Subcutaneous adipose tissue (tissue), 4 donors: ENCODE measurements around the gene MSTN. TPM values are rescaled to one million over a fixed set of nuclear protein-coding genes. Genes with fewer than 3 reads are reported as not detected.

Experiments used
- total RNA-seq, 4 donors: library from RNA; depleted of rRNA; stranded (reverse); fragments of >200 nt; gene quantifications; one replicate each; pipeline ENCODE4 v1.1.0, GENCODE V29; 2016
- TF ChIP-seq, protein P1 (sequence below): fragments of 450-650 bp; IDR thresholded peaks from one replicate; pipeline ENCODE4 v1.5.1; 2016; ENCODE audit warnings: low read depth, mild to moderate bottlenecking, control low read depth, antibody characterized with exemption, moderate library complexity

MSTN gene
- 1 to 10 TPM in 3 of 4 donors, under 1 TPM in 1; 0.38 to 1.3 (median 1.2) TPM for total RNA-seq

DNA sequence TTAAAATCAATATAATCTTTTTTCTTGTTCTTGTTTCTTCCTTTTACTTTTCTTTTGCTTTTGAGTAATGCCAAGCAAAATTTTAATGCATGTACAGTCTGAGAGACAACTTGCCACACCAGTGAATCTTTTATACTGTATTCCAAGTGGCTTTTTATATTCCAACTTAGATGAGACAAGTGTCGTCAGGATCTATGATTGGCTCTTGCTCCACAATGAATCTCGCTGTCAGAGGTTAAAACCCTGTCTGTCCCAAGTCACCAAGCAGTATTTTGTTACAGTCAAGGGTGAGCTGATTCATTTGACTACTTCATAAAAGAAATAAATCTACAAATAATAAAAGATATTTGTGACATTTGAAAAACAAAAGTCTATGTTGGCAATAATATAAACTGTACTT is at the start of gene MSTN:
TSS of gene MSTN (minus strand) at position 129 of the 400 bp plus-strand sequence. CDS start 133 bp downstream, outside the sequence.
- TF ChIP-seq, protein P1, sequence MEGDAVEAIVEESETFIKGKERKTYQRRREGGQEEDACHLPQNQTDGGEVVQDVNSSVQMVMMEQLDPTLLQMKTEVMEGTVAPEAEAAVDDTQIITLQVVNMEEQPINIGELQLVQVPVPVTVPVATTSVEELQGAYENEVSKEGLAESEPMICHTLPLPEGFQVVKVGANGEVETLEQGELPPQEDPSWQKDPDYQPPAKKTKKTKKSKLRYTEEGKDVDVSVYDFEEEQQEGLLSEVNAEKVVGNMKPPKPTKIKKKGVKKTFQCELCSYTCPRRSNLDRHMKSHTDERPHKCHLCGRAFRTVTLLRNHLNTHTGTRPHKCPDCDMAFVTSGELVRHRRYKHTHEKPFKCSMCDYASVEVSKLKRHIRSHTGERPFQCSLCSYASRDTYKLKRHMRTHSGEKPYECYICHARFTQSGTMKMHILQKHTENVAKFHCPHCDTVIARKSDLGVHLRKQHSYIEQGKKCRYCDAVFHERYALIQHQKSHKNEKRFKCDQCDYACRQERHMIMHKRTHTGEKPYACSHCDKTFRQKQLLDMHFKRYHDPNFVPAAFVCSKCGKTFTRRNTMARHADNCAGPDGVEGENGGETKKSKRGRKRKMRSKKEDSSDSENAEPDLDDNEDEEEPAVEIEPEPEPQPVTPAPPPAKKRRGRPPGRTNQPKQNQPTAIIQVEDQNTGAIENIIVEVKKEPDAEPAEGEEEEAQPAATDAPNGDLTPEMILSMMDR, result no peak

DNA sequence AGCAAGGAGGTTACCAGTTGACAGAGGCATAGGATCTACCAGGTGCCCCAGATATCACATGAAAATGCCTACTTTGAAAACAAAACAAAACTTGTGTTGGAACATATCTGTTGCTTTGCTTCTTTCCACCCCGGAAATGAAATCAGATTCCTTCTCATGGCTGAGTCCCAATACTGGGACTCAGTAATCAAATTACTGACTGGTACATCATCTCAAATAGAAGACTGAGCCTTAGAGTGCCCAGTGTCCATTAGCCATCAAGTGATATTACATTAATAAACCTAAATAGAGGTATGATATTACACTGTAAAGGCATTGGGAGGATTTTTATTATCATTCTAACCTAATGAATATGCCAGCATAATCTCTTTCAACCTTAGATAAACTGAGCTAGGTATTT is 48.6 kb upstream of the MSTN start:
- TF ChIP-seq, protein P1, result no peak

DNA sequence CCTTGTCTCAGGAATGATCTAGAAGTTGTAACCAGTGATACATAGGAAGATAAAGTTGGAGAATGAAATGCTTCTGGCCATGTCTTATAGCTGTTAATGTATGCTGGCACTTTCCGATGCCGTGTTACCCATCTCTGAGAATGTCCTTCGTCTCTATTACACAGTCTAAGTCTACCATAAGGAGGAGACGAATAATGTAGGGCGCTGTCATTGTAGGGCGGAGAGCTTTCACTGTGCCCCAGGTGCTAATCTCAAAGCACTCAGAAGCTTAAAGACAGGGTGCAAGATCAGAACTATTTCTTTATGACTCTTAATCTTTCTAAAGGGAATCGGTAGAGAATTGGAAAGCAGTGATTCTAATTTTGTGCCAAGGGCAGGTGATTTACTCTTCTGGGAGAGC is 48.2 kb upstream of the MSTN start:
- TF ChIP-seq, protein P1, result no peak

DNA sequence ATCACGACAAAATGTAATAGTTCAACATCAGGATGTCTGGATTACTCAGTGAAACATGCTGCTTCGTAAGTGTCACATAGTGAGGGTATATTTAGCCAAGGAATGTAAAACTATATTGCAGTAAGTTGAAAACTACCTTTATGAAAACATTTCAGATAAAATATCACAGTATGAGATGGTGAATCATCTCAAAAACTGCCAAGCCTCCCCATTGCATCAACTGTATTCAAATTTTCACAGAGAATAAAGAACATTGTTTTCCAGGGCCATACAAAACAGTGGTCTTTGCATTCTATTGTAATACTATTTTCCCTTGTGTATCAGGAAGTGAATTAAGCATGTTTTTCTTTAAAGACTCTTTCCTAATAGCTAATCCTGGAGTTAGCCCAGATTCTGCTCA is 47.6 kb upstream of the MSTN start:
- TF ChIP-seq, protein P1, result no peak

DNA sequence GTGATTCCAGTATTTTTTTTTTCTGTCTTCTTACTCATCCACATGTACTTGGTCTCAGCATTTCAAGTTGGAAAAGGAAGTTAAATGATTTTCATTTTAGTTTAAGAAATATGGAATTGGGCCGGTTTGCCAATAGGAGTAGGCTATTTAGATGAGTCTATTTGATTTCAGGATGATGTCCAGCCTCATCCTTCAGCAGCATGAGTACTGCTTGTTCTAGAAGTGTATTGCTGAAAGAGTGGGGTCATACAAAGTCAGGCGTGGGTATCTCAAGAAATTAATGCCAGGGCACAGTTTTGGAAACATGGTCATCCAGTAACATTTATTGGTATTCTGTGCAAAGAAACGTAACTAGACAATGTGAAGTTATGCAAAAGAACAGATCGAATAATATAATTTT is 44.9 kb upstream of the MSTN start:
- TF ChIP-seq, protein P1, result no peak

DNA sequence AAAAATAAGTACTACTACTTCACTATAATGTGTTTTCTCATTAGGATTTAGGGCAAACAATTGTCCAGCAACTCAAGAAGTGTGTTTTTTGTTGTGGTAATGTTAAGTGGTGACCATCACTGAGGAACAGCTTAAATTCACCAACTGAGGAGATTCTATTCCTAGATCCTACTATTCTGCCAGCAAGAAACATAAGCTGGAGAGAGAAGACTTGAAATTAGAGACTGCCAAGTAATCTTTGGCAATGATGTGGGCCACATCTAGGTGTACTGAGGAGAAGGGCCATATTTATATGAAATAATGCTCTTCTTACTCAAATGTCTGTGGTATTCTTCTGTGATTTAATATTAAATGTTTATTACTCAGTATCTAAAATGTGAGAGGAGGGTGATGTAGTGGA is 44.3 kb upstream of the MSTN start:
- TF ChIP-seq, protein P1, result no peak

DNA sequence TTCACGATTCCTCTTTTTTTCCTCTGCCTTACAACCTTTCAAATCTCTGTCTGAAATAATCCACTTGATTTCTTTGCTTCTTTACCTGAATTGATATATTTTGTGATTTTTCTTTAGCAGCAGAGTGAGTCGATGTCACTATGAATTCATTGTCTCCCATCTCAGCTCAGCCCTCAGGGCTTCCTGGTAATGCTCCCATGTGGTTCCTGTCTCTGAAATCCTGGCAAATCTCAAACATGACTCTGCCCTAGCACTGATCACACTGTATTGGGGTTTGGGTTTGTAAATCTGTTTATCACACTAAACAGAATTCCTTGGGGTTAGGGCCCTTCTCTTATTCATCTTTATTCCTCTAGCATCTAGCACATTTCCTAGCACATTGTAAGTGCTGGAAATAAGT is 43.0 kb upstream of the MSTN start:
- TF ChIP-seq, protein P1, result no peak
